CD8-positive, alpha-beta memory T cell (primary cell): ENCODE measurements around the gene MRPL41. TPM values are rescaled to one million over a fixed set of nuclear protein-coding genes. Genes with fewer than 3 reads are reported as not detected.
"Not testable (repeated sequence)": the region's sequence is repeated elsewhere in the genome, so short reads cannot be mapped to it uniquely, and the experiment has no call there.

Experiments used
- CTCF ChIA-PET: fragments of 350-600 bp; sonication (Branson Sonifier 250); formaldehyde crosslinking; loops from one replicate; lab custom pipeline; 2021; ENCODE audit warnings: antibody characterized with exemption; lab: Charles Lee
- POLR2A ChIA-PET: fragments of 350-600 bp; sonication (Branson Sonifier 250); formaldehyde crosslinking; loops from one replicate; lab custom pipeline; 2021; ENCODE audit warnings: antibody characterized with exemption; lab: Charles Lee
- DNase-seq, 5 donors: peaks; one replicate each; pipeline versions ENCODE4 v3.0.0 to v3.0.0-alpha.2; 2020 to 2022; ENCODE audit warnings: mixed read lengths in 1 of 5
- H3K27ac ChIP-seq: one replicate; pipeline ENCODE4 v1.7.0; 2013; ENCODE audit warnings: low read depth, mild to moderate bottlenecking, low read length, moderate library complexity
- H3K27me3 ChIP-seq: 2 replicates; pipeline ENCODE4 v1.7.0; 2013; ENCODE audit warnings: low read length, mild to moderate bottlenecking; ENCODE audit not compliant: insufficient read depth, poor library complexity, severe bottlenecking
- H3K36me3 ChIP-seq: 2 replicates; pipeline ENCODE4 v1.7.0; 2013; ENCODE audit warnings: mild to moderate bottlenecking, low read length, moderate library complexity; ENCODE audit not compliant: insufficient read depth
- H3K4me1 ChIP-seq: 2 replicates; pipeline ENCODE4 v1.7.0; 2013; ENCODE audit warnings: mild to moderate bottlenecking, low read length, moderate library complexity; ENCODE audit not compliant: insufficient read depth
- H3K4me3 ChIP-seq: 2 replicates; pipeline ENCODE4 v1.7.0; 2013; ENCODE audit warnings: mild to moderate bottlenecking, low read length
- H3K9me3 ChIP-seq: 2 replicates; pipeline ENCODE4 v1.7.0; 2013; ENCODE audit warnings: mild to moderate bottlenecking, low read length
- H3K27ac Mint-ChIP-seq, 8 donors: one replicate each; pipeline ENCODE4 v1.8.0; 2020 to 2021; ENCODE audit warnings: mixed read lengths in 8 of 8, mild to moderate bottlenecking in 6 of 8, inconsistent platforms in 3 of 8, moderate library complexity in 3 of 8
- H3K27me3 Mint-ChIP-seq, 2 donors: one replicate each; pipeline ENCODE4 v1.8.0; 2020 to 2021; ENCODE audit warnings: mixed read lengths in 2 of 2, mild to moderate bottlenecking in 1 of 2, moderate library complexity in 1 of 2
- H3K36me3 Mint-ChIP-seq, 3 donors: one replicate each; pipeline ENCODE4 v1.8.0; 2020 to 2021; ENCODE audit warnings: mixed read lengths in 3 of 3, inconsistent platforms in 1 of 3, mild to moderate bottlenecking in 1 of 3
- H3K4me1 Mint-ChIP-seq, 3 donors: one replicate each; pipeline ENCODE4 v1.8.0; 2020 to 2021; ENCODE audit warnings: mixed read lengths in 3 of 3, inconsistent platforms in 1 of 3, mild to moderate bottlenecking in 1 of 3
- H3K4me3 Mint-ChIP-seq, 7 donors: one replicate each; pipeline ENCODE4 v1.8.0; 2020 to 2021; ENCODE audit warnings: mixed read lengths in 7 of 7, mild to moderate bottlenecking in 6 of 7, moderate library complexity in 4 of 7, inconsistent platforms in 2 of 7
- H3K9me3 Mint-ChIP-seq, 5 donors: one replicate each; pipeline ENCODE4 v1.8.0; 2020 to 2022; ENCODE audit warnings: mixed read lengths in 5 of 5, mild to moderate bottlenecking in 3 of 5, moderate library complexity in 2 of 5, inconsistent platforms in 1 of 5
- polyA plus RNA-seq: library from polyadenylated mRNA; unstranded; fragments of 300-500 nt; fragmentation: Illumina TruSeq; gene quantifications from one replicate; pipeline ENCODE4 v1.2.3, GENCODE V29; 2021
- total RNA-seq, 2 experiments: library from RNA; stranded (reverse); gene quantifications; one replicate each; pipeline ENCODE4 v1.2.3, GENCODE V29; 2021

Gene MRPL41
- total and polyA plus RNA-seq, 3 experiments from 2014 or later: 44.9 to 68.2 (median 65.9) TPM

GRCh38 chr9:137590469-137591383 lies 39.0 kb downstream of the MRPL41 start, which contains the start of gene ZMYND19:
Gene ZMYND19 (minus strand): TSS chr9:137590512. CDS start chr9:137590263, 249 bp downstream.
- peaks cover 11 to 22% (median 11%) of the 10 kb centered on the region in 3 donors for H3K4me1 Mint-ChIP-seq
- ChIA-PET CTCF (interaction anchor here (1.8 to 2.6 kb wide), 2 partner anchors 12 to 28 kb away, joined by 8 read pairs; partner anchors contain the start of genes DPH7 and EHMT1), POLR2A (interaction anchor here (0.6 to 1.6 kb wide), 4 partner anchors 12 to 647 kb away, joined by 3 to 8 read pairs (median 6); partner anchors contain the start of genes ARRDC1 and EHMT1)
- Histone ChIP-seq H3K36me3 (peaks cover 17% of the 10 kb centered on the region), H3K4me1 (peaks cover 15% of the 10 kb centered on the region), H3K27me3 (no peaks in the 10 kb centered on the region), H3K27ac (peak within 1 kb of the TSS; percentile 59), H3K9me3 (no peaks in the 10 kb centered on the region), H3K4me3 (peak within 1 kb of the TSS; percentile 39)
- peak; percentile 85 to 91 (median 89) for DNase-seq
- H3K4me3 Mint-ChIP-seq: peak within 1 kb of the TSS; percentile 91 to 99 (median 95)
- peaks cover 4 to 31% (median 4%) of the 10 kb centered on the region in 3 donors for H3K36me3 Mint-ChIP-seq
- H3K27me3 Mint-ChIP-seq: no peaks in the 10 kb centered on the region
- peak within 1 kb of the TSS; percentile 84 to 96 (median 94) for H3K27ac Mint-ChIP-seq
- H3K9me3 Mint-ChIP-seq: no peaks in the 10 kb centered on the region

GRCh38 chr9:137592767-137593166 lies 41.1 kb downstream of the MRPL41 start:
- Mint-ChIP-seq H3K4me3 (peak overlapping the region in 5 of 7 donors; percentile 21 to 79 (median 44)), H3K36me3 (peaks cover 0 to 11% (median 3%) of the 10 kb centered on the region in 3 donors), H3K4me1 (peaks cover 9 to 20% (median 11%) of the 10 kb centered on the region in 3 donors), H3K27me3 (no peaks in the 10 kb centered on the region), H3K27ac (peak overlapping the region in 2 of 8 donors; percentile 23 to 46), H3K9me3 (no peaks in the 10 kb centered on the region)
- ChIA-PET POLR2A (no interaction called here), CTCF (interaction anchor here (1.4 kb wide), 1 partner anchor 14 kb away, joined by 8 read pairs; the partner anchor contains the start of gene DPH7)
- no peaks in the 10 kb centered on the region for H3K27me3 ChIP-seq
- H3K36me3 ChIP-seq: peaks cover 5% of the 10 kb centered on the region
- no peak for DNase-seq
- H3K4me1 ChIP-seq: peaks cover 15% of the 10 kb centered on the region
- no peak overlapping the region for H3K27ac ChIP-seq
- no peak overlapping the region for H3K4me3 ChIP-seq
- H3K9me3 ChIP-seq: no peaks in the 10 kb centered on the region

GRCh38 chr9:137593176-137593575 lies 41.5 kb downstream of the MRPL41 start:
- peaks cover 0 to 7% (median 0%) of the 10 kb centered on the region in 3 donors for H3K36me3 Mint-ChIP-seq
- peaks cover 5 to 16% (median 8%) of the 10 kb centered on the region in 3 donors for H3K4me1 Mint-ChIP-seq
- H3K9me3 ChIP-seq: no peaks in the 10 kb centered on the region
- no peaks in the 10 kb centered on the region for H3K9me3 Mint-ChIP-seq
- CTCF ChIA-PET: interaction anchor here (1.4 kb wide), 1 partner anchor 14 kb away, joined by 8 read pairs; the partner anchor contains the start of gene DPH7
- H3K4me3 ChIP-seq: no peak overlapping the region
- H3K27me3 ChIP-seq: no peaks in the 10 kb centered on the region
- no peaks in the 10 kb centered on the region for H3K27me3 Mint-ChIP-seq
- no peak for DNase-seq
- H3K4me3 Mint-ChIP-seq: peak overlapping the region in 5 of 7 donors; percentile 21 to 79 (median 44)
- H3K36me3 ChIP-seq: peaks cover under 1% of the 10 kb centered on the region
- POLR2A ChIA-PET: no interaction called here
- H3K4me1 ChIP-seq: peaks cover 15% of the 10 kb centered on the region
- no peak overlapping the region for H3K27ac ChIP-seq
- peak overlapping the region in 2 of 8 donors; percentile 23 to 46 for H3K27ac Mint-ChIP-seq

- POLR2A ChIA-PET: interaction anchor here (0.6 kb wide), 1 partner anchor 19 kb away, joined by 3 read pairs; no protein-coding TSS in a partner anchor
- H3K27ac Mint-ChIP-seq, H3K9me3 ChIP-seq, H3K4me1 Mint-ChIP-seq, H3K4me1 ChIP-seq, H3K4me3 Mint-ChIP-seq, H3K9me3 Mint-ChIP-seq, H3K27ac ChIP-seq, DNase-seq, H3K36me3 ChIP-seq, H3K27me3 Mint-ChIP-seq, H3K36me3 Mint-ChIP-seq, H3K4me3 ChIP-seq, H3K27me3 ChIP-seq, CTCF ChIA-PET: not testable (repeated sequence)
Observed at GRCh38 chr9:137596577-137596976, 44.9 kb downstream of the MRPL41 start.

- Histone ChIP-seq H3K4me1 (no peaks in the 10 kb centered on the region), H3K9me3 (no peaks in the 10 kb centered on the region), H3K27ac (no peak overlapping the region), H3K27me3 (no peaks in the 10 kb centered on the region), H3K4me3 (no peak overlapping the region), H3K36me3 (no peaks in the 10 kb centered on the region)
- Mint-ChIP-seq H3K9me3 (no peaks in the 10 kb centered on the region), H3K27ac (peak overlapping the region in 1 of 8 donors; percentile 66), H3K4me3 (no peak overlapping the region), H3K36me3 (no peaks in the 10 kb centered on the region), H3K4me1 (peaks cover 0 to 8% (median 3%) of the 10 kb centered on the region in 3 donors), H3K27me3 (no peaks in the 10 kb centered on the region)
- no peak for DNase-seq
- ChIA-PET POLR2A (no interaction called here), CTCF (no interaction called here)
Observed at GRCh38 chr9:137598943-137599342, 47.3 kb downstream of the MRPL41 start.

Other genes with a start within 250 kb of the MRPL41 start
- 1 to 10 TPM; 1.9 to 2.3 TPM for gene NRARP, start 249.6 kb upstream of the MRPL41 start, total RNA-seq
- not detected for gene NRARP, start 249.6 kb upstream of the MRPL41 start, polyA plus RNA-seq
- gene EXD3, start 128.7 kb upstream of the MRPL41 start, total RNA-seq: 1 to 10 TPM; 4.8 to 6.6 TPM
- 6.7 TPM for gene EXD3, start 128.7 kb upstream of the MRPL41 start, polyA plus RNA-seq
- under 1 TPM; 0.66 to 0.74 TPM for gene NOXA1, start 128.5 kb upstream of the MRPL41 start, total RNA-seq
- 1.3 TPM for gene NOXA1, start 128.5 kb upstream of the MRPL41 start, polyA plus RNA-seq
- not detected for gene ENTPD8, start 110.5 kb upstream of the MRPL41 start, total RNA-seq
- not detected for gene ENTPD8, start 110.5 kb upstream of the MRPL41 start, polyA plus RNA-seq
- 10 to 100 TPM; 40.9 to 42.8 TPM for gene NSMF, start 92.5 kb upstream of the MRPL41 start, total RNA-seq
- 15.4 TPM for gene NSMF, start 92.5 kb upstream of the MRPL41 start, polyA plus RNA-seq
- gene PNPLA7, start 1.5 kb upstream of the MRPL41 start, total RNA-seq: 1 to 10 TPM; 2.0 to 2.4 TPM
- 0.79 TPM for gene PNPLA7, start 1.5 kb upstream of the MRPL41 start, polyA plus RNA-seq
- gene DPH7, start 27.0 kb downstream of the MRPL41 start, total RNA-seq: 10 to 100 TPM; 37.3 to 38.2 TPM
- gene DPH7, start 27.0 kb downstream of the MRPL41 start, polyA plus RNA-seq: 31.3 TPM
- 10 to 100 TPM; 71.2 to 72.5 TPM for gene ZMYND19, start 38.6 kb downstream of the MRPL41 start, total RNA-seq
- 11.2 TPM for gene ZMYND19, start 38.6 kb downstream of the MRPL41 start, polyA plus RNA-seq
- 10 to 100 TPM; 30.8 to 35.2 TPM for gene ARRDC1, start 53.8 kb downstream of the MRPL41 start, total RNA-seq
- gene ARRDC1, start 53.8 kb downstream of the MRPL41 start, polyA plus RNA-seq: 54.4 TPM
- 10 to 100 TPM; 68.9 to 74.6 TPM for gene EHMT1, start 67.1 kb downstream of the MRPL41 start, total RNA-seq
- gene EHMT1, start 67.1 kb downstream of the MRPL41 start, polyA plus RNA-seq: 37.0 TPM